GM10248 (cell line): ENCODE results near the gene TRERF1.

Source experiments
- CTCF ChIA-PET: fragments of 300-600 bp; sonication (Branson Sonifier 250); formaldehyde crosslinking; extraction: SDS; loops from one replicate; lab custom pipeline; 2021; ENCODE audit warnings: antibody characterized with exemption; lab: Yijun Ruan, JAX
- POLR2A ChIA-PET: fragments of 350-650 bp; sonication (Branson Sonifier 250); formaldehyde crosslinking; extraction: SDS; loops from one replicate; lab custom pipeline; 2020; ENCODE audit warnings: antibody characterized with exemption; lab: Yijun Ruan, JAX
- DNase-seq: peaks from one replicate; pipeline ENCODE4 v3.0.0; 2012; ENCODE audit errors: extremely low spot score
- TF ChIP-seq, protein P1 (sequence below): IDR thresholded peaks from 2 replicates; pipeline ENCODE4 v1.5.1; 2012; ENCODE audit warnings: mild to moderate bottlenecking, low read depth; ENCODE audit errors: extremely low read depth, missing control alignments, control extremely low read depth

The TRERF1 gene

GRCh38 chr6:42249279-42249678 is 202.4 kb downstream of the TRERF1 start:
- TF ChIP-seq, protein P1, sequence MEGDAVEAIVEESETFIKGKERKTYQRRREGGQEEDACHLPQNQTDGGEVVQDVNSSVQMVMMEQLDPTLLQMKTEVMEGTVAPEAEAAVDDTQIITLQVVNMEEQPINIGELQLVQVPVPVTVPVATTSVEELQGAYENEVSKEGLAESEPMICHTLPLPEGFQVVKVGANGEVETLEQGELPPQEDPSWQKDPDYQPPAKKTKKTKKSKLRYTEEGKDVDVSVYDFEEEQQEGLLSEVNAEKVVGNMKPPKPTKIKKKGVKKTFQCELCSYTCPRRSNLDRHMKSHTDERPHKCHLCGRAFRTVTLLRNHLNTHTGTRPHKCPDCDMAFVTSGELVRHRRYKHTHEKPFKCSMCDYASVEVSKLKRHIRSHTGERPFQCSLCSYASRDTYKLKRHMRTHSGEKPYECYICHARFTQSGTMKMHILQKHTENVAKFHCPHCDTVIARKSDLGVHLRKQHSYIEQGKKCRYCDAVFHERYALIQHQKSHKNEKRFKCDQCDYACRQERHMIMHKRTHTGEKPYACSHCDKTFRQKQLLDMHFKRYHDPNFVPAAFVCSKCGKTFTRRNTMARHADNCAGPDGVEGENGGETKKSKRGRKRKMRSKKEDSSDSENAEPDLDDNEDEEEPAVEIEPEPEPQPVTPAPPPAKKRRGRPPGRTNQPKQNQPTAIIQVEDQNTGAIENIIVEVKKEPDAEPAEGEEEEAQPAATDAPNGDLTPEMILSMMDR: no peak
- CTCF ChIA-PET: interaction anchor here (1.4 kb wide), 1 partner anchor 12 kb away, joined by 4 read pairs; no protein-coding TSS in a partner anchor

GRCh38 chr6:42243046-42243445 is 208.7 kb downstream of the TRERF1 start:
- TF ChIP-seq, protein P1: no peak
- DNase-seq: no peak
- POLR2A ChIA-PET: no interaction called here
- CTCF ChIA-PET: interaction anchor here (1.3 to 2.4 kb wide), 5 partner anchors 10 to 483 kb away, joined by 3 to 11 read pairs (median 8); no protein-coding TSS in a partner anchor

More at GRCh38 chr6:42249279-42249678, 202.4 kb downstream of the TRERF1 start:
- DNase-seq: no peak
- POLR2A ChIA-PET: no interaction called here

- TF ChIP-seq, protein P1: no peak
- POLR2A ChIA-PET: no interaction called here
- CTCF ChIA-PET: interaction anchor here (1.3 to 2.4 kb wide), 5 partner anchors 19 to 484 kb away, joined by 3 to 11 read pairs (median 4); no protein-coding TSS in a partner anchor
- DNase-seq: no peak
Observed at GRCh38 chr6:42241915-42242314, 209.8 kb downstream of the TRERF1 start.

DNA sequence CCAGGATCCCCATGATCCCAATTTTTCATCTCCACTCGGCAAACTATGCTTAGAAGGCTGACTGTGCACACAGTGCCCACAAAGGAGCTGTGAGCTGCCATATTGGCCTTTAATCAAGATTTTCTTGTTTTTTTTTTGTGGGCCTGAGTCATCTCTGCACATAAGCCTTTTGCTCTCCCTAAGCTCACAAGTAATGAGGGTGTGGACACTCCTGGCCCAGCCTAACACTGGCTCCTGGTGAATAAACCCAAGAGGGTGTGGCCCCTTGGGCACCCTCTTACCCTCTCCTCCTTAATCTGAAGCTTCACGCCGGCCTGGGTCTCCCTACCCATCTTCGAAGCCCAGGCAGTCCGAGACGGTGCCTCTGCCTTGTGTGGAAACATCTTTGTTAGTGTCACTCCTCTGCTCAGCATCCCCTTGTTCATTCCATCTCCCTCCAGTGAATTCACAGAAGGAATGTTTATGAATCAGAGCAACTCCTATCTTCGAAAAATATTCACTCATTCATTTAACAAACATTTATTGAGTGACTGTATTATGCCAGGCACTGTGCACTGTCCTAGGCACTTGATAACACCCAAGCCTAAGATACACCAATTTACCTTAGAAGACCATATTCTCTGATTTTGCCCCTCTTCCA is 211.9 kb downstream of the TRERF1 start:
- no peak for DNase-seq
- TF ChIP-seq, protein P1: no peak
- ChIA-PET CTCF (no interaction called here), POLR2A (no interaction called here)

DNA sequence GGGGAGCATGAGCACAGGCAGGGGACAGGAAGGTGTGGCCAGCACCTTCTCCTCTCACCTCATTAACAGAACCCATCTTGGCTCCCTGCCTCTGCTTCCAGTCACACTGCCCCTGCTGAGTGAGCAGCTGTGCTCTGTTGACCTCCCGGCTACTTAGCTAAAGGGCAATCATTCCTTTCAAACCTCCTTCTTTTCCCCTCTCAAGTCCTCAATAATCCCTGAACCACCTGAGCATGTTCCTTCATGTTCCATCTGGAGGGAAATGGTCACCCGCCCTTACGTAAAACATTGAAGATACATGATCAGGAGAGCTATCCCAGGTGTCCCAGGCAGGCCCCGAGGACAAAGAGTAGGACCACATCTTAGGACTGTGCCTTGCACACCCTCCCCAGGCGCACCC is 212.4 kb downstream of the TRERF1 start:
- TF ChIP-seq, protein P1: no peak
- ChIA-PET CTCF (interaction anchor here (0.9 kb wide), 1 partner anchor 162 kb away, joined by 3 read pairs; no protein-coding TSS in a partner anchor), POLR2A (no interaction called here)
- DNase-seq: no peak

DNA sequence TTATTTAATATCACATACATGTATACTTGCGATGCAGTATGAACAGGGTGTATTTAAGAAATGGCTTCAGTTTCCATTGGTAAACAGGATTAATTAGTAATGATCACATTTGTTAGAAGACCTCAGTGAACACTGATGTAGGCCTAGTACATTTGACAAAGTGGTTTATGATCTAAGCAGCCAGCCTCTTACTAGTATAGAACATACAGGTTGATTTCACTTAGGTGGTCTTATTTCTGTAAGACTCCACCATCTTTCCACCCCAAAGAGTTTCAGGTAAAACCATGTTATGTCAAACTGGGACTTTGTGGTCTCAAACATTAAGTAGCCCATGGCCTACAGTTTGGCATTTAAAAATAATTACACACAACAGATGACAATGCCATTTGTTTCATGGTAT is 213.9 kb downstream of the TRERF1 start:
- ChIA-PET POLR2A (no interaction called here), CTCF (no interaction called here)
- TF ChIP-seq, protein P1: no peak
- no peak for DNase-seq
